Gastrocnemius medialis (tissue), 4 donors: ENCODE data around the gene NR2C1. TPM values are rescaled to one million over a fixed set of nuclear protein-coding genes. Genes with fewer than 3 reads are reported as not detected.

Source experiments
- ATAC-seq, 2 donors: fragments of 150-250 bp; one replicate each; pipeline ENCODE4 v1.9.1; 2016
- DNase-seq, 2 donors: peaks; one replicate each; pipeline ENCODE4 v3.0.0-alpha.2; 2019
- H3K27ac ChIP-seq, 4 donors: fragments of 200-600 bp; sonication (generic); 1 replicate in 1 of 4; 2 replicates in 3 of 4; pipeline ENCODE4 v1.5.1; 2016 to 2018; ENCODE audit warnings: mild to moderate bottlenecking in 2 of 4, moderate library complexity in 1 of 4
- H3K27me3 ChIP-seq, 3 donors: fragments of 200-600 bp; sonication (generic) in 2 of 3; 1 replicate in 1 of 3; 2 replicates in 2 of 3; pipeline versions ENCODE4 v1.5.1 to v1.6.0; 2016 to 2019; ENCODE audit warnings: mild to moderate bottlenecking in 1 of 3, moderate library complexity in 1 of 3
- H3K36me3 ChIP-seq, 2 donors: fragments of 200-600 bp; sonication (generic) in 1 of 2; one replicate each; pipeline ENCODE4 v1.5.1; 2017 to 2018
- H3K4me1 ChIP-seq, 2 donors: fragments of 200-600 bp; sonication (generic) in 1 of 2; one replicate each; pipeline ENCODE4 v1.5.1; 2016 to 2017; ENCODE audit warnings: mild to moderate bottlenecking in 2 of 2
- H3K4me3 ChIP-seq, 4 donors: fragments of 200-600 bp; sonication (generic) in 3 of 4; 1 replicate in 1 of 4; 2 replicates in 3 of 4; pipeline ENCODE4 v1.5.1; 2016 to 2019; ENCODE audit warnings: mild to moderate bottlenecking in 2 of 4
- H3K9me3 ChIP-seq, 3 donors: fragments of 200-600 bp; sonication (generic) in 2 of 3; 1 replicate in 1 of 3; 2 replicates in 2 of 3; pipeline ENCODE4 v1.5.1; 2016 to 2019
- POLR2A ChIP-seq, 2 donors: fragments of 450-650 bp; IDR thresholded peaks; one replicate each; pipeline ENCODE4 v1.6.1; 2017; ENCODE audit warnings: antibody characterized with exemption in 2 of 2, mild to moderate bottlenecking in 2 of 2, moderate library complexity in 2 of 2
- in situ Hi-C, 4 donors: fragments of 200-750 bp; cut with MboI; loops; one replicate each; pipeline versions ENCODE4 v1.15.0 to v1.8.0; 2017; ENCODE audit warnings: low sequenced_read_pairs in 4 of 4
- intact Hi-C: fragments of 100-400 bp; cut with DNase I; formaldehyde crosslinking; loops from one replicate; pipeline ENCODE4 v1.15.1; 2023; ENCODE audit warnings: low total_unique reads
- total RNA-seq, 4 donors: library from RNA; depleted of rRNA; stranded (reverse); fragments of >200 nt; gene quantifications; one replicate each; pipeline versions ENCODE4 v1.1.0 to v1.2.3, GENCODE V29; 2016
- TF ChIP-seq, protein P1 (sequence below), 5 experiments: fragments of 450-650 bp in 3 of 5; fragments of 200-600 bp in 2 of 5; sonication (generic) in 2 of 5; IDR thresholded peaks in 4 of 5; conservative IDR thresholded peaks in 1 of 5; 1 replicate in 4 of 5; 2 replicates in 1 of 5; pipeline ENCODE4 v1.5.1; 2016 to 2019; ENCODE audit warnings: antibody characterized with exemption in 5 of 5, mild to moderate bottlenecking in 3 of 5, moderate library complexity in 3 of 5

Gene NR2C1
- total RNA-seq, 4 donors from 2014 or later = 16.2 to 48.8 (median 22.5) TPM

DNA sequence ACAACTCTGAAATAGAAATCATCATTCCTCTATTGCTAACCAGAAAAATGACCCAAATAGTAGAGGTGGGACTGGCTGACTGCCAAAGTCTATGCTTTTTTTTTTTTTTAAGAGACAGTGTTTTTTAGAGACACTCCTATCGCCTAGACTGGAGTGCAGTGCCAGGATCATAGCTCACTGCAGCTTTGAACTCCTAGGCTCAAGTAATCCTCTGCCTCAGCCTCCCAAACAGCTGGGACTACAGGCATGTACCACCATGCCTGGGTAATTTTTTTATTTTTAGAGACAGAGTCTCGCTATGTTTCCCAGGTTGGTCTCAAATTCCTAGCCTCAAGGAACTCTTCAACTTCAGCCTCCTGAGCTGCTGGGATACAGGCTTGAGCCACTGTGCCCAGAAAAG lies 19.2 kb downstream of the NR2C1 start:
- DNase-seq = no peak
- Histone ChIP-seq H3K9me3 (no peaks in the 10 kb centered on the region), H3K27me3 (no peaks in the 10 kb centered on the region), H3K4me3 (no peak overlapping the region), H3K4me1 (no peaks in the 10 kb centered on the region), H3K27ac (no peak overlapping the region), H3K36me3 (peaks cover 3 to 82% of the 10 kb centered on the region in 2 donors)
- TF ChIP-seq, protein P1, sequence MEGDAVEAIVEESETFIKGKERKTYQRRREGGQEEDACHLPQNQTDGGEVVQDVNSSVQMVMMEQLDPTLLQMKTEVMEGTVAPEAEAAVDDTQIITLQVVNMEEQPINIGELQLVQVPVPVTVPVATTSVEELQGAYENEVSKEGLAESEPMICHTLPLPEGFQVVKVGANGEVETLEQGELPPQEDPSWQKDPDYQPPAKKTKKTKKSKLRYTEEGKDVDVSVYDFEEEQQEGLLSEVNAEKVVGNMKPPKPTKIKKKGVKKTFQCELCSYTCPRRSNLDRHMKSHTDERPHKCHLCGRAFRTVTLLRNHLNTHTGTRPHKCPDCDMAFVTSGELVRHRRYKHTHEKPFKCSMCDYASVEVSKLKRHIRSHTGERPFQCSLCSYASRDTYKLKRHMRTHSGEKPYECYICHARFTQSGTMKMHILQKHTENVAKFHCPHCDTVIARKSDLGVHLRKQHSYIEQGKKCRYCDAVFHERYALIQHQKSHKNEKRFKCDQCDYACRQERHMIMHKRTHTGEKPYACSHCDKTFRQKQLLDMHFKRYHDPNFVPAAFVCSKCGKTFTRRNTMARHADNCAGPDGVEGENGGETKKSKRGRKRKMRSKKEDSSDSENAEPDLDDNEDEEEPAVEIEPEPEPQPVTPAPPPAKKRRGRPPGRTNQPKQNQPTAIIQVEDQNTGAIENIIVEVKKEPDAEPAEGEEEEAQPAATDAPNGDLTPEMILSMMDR (IDR thresholded peaks at IDR 0.05 in 4 of 5, conservative IDR thresholded peaks at IDR 0.05 in 1 of 5) = no peak
- no peak for TF ChIP-seq POLR2A (IDR thresholded peaks at IDR 0.05)
- in situ Hi-C loops (no loop called here), intact Hi-C loops (no loop called here)
- ATAC-seq = no peak

DNA sequence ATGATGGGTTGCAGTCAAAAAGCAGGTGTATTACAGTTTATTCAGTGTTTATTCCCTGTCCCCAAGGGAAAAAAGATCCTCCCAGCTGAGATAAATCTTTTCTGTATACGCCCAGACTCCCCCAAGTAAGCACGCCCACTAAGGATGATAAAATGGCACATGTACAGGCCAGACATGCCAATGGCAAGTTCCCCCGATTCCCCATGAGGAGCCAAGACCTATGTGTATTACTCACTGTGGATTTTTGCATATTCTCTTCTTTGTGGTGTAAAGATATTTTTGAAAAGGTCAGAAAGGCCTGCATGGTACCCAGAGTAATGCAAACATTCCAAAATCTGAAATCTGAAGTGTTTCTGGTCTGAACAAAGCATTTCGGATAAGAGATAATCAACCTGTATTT lies 22.2 kb downstream of the NR2C1 start:
- intact Hi-C loops = no loop called here
- H3K27me3 ChIP-seq = no peaks in the 10 kb centered on the region
- no peaks in the 10 kb centered on the region for H3K9me3 ChIP-seq
- H3K4me1 ChIP-seq = no peaks in the 10 kb centered on the region
- ATAC-seq (no peak), DNase-seq (no peak)
- TF ChIP-seq, protein P1 (IDR thresholded peaks at IDR 0.05 in 4 of 5, conservative IDR thresholded peaks at IDR 0.05 in 1 of 5) = no peak
- TF ChIP-seq POLR2A (IDR thresholded peaks at IDR 0.05) = no peak
- H3K36me3 ChIP-seq = peaks cover 0 to 85% of the 10 kb centered on the region in 2 donors
- H3K4me3 ChIP-seq = no peak overlapping the region
- in situ Hi-C loops = no loop called here
- no peak overlapping the region for H3K27ac ChIP-seq

DNA sequence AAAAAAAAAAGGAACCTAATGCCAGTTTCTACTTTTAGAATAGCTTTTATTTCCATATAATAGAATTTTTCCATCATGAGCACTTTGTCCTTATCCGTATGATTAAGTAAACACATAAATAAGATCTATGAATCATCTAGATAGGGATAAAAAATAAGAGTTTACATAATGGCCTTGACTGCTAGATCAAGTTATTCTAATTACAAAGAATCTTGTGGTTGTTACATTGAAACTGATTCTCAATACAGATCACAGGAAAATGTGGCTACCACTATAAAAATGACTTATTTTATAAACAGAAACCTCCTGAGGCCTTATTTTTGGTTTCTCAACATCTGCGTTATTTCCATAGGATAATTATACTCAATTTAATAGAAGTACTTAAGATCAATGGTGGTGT lies 35.5 kb downstream of the NR2C1 start:
- TF ChIP-seq, protein P1 (IDR thresholded peaks at IDR 0.05 in 4 of 5, conservative IDR thresholded peaks at IDR 0.05 in 1 of 5) = no peak
- TF ChIP-seq POLR2A (IDR thresholded peaks at IDR 0.05) = no peak
- ATAC-seq (no peak), DNase-seq (no peak)
- in situ Hi-C loops (no loop called here), intact Hi-C loops (no loop called here)
- no peak overlapping the region for H3K27ac ChIP-seq
- no peaks in the 10 kb centered on the region for H3K4me1 ChIP-seq
- H3K27me3 ChIP-seq = no peaks in the 10 kb centered on the region
- no peaks in the 10 kb centered on the region for H3K9me3 ChIP-seq
- H3K4me3 ChIP-seq = no peak overlapping the region
- peaks cover 0 to 45% of the 10 kb centered on the region in 2 donors for H3K36me3 ChIP-seq

DNA sequence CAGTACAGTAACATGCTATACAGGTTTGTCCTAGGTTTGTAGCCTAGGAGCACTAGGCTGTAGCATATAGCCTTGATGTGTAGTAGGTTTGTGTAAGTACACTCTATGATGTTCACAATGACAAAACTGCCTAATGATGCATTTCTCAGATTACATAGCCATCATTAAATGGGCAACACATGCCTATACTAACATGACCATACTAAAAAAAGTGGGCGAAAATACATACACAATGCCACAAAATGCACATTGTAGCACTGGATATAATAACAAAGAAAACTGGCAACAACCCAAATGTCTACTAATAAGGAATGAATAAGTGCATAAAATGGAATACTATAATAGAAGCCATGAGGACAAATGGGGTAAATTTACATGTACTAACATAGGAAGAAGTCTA lies 38.7 kb downstream of the NR2C1 start:
- no peaks in the 10 kb centered on the region for H3K9me3 ChIP-seq
- no peak overlapping the region for H3K27ac ChIP-seq
- no peaks in the 10 kb centered on the region for H3K27me3 ChIP-seq
- H3K4me3 ChIP-seq = no peak overlapping the region
- TF ChIP-seq POLR2A (IDR thresholded peaks at IDR 0.05) = no peak
- TF ChIP-seq, protein P1 (IDR thresholded peaks at IDR 0.05 in 4 of 5, conservative IDR thresholded peaks at IDR 0.05 in 1 of 5) = no peak
- ATAC-seq = no peak
- H3K4me1 ChIP-seq = no peaks in the 10 kb centered on the region
- intact Hi-C loops = no loop called here
- in situ Hi-C loops = no loop called here
- peaks cover 0 to 47% of the 10 kb centered on the region in 2 donors for H3K36me3 ChIP-seq
- no peak for DNase-seq

DNA sequence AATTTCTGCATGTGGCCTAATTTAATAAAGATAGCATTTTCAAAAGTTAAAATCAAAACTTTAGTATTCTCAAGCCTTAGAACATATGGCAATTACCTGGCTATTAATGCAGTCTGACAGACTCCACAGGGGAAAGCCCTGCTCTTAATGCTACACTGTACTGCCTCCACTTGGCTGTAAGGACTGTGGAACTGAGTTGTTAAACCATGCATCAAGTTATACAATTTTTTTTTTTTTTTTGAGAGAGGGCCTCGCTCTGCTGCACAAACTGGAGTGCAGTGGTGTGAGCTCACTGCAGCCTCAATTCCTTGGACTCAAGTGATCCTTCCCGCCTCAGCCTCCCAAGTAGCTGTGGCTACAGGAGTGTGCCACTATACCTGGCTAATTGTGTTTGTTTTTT lies 50.9 kb downstream of the NR2C1 start:
- Histone ChIP-seq H3K36me3 (peaks cover 0 to 31% of the 10 kb centered on the region in 2 donors), H3K9me3 (no peaks in the 10 kb centered on the region), H3K27me3 (no peaks in the 10 kb centered on the region), H3K4me3 (no peak overlapping the region), H3K27ac (no peak overlapping the region), H3K4me1 (no peaks in the 10 kb centered on the region)
- intact Hi-C loops (no loop called here), in situ Hi-C loops (no loop called here)
- DNase-seq (no peak), ATAC-seq (no peak)
- TF ChIP-seq, protein P1 (IDR thresholded peaks at IDR 0.05 in 4 of 5, conservative IDR thresholded peaks at IDR 0.05 in 1 of 5) = no peak
- no peak for TF ChIP-seq POLR2A (IDR thresholded peaks at IDR 0.05)
